CD4-positive, alpha-beta T cell treated with Interleukin-6 for 4 hours (primary cell): ENCODE results near the gene CRISPLD2.

Source experiments
- DNase-seq: peaks from one replicate; pipeline ENCODE4 v3.0.0-alpha.2; 2020; ENCODE audit warnings: mixed read lengths

CRISPLD2 gene

DNA sequence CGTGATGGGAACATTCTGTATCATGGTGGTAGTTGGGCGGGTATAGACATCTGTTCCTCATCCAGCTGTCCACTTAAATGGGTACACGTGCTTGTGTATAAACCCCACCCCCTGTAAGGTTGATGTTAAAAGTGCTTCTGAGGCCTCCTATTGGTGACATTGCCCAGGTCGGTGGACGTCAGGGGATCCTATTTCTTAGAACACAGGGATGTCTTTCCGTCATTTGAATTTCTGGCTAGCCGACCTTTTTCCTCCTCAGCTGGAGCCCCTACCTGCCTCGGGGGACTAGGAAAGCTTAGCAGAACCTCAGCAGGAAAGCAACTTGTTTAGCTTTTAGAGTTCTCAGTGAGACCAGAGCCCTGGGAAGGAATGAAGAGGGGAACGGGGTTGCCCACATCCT is 16.6 kb upstream of the CRISPLD2 start:
- DNase-seq = no peak

DNA sequence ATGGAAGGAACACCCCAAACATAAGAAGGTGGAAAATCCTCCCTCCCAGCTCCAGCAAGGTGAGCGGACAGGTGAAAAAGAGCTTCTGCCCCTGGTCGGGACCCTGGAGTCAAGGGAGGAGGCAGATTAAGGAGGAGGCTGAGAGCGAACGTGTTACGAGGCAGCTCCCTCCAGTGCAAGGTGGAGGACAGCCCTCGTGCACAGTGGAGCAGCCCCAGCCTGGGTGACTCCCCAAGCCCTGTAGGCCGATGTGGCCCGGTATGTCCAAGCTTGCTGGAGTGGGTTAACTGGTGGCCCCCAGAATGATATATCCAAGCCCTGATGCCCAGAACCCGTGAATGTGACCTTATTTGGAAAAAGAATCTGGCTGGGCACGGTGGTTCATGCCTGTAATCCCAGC is 15.5 kb upstream of the CRISPLD2 start:
- DNase-seq = no peak

DNA sequence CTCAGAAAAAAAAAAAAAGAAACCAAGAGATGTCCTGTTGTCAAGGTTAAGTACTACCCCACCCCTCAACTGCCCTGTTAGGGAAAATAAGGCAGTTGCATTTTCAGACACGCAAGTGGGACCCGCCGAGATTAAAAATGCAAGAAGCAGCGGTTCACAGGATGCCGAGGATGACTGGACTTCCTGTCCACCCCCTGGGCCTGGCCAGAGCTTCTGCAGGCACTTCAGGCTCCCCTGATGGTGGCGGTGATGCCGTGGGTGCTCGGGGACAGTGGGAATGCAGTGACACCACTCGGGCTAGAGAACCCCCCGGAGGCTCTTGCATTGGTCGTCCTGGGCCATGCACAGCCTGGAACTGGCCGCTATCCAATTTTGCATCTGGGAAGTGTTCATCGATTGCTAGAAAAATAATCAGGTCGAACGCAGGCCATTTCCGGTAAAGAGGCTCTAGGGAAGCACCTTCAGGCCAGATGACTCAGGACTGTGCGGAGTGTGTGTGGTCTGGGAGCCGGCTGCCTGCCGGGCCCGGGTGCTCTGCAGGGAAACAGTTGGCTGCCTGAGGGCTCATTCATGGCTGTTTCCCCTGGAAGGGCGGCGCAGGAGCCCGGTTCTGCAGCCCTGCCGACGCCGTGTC is 13.4 kb upstream of the CRISPLD2 start:
- no peak for DNase-seq

DNA sequence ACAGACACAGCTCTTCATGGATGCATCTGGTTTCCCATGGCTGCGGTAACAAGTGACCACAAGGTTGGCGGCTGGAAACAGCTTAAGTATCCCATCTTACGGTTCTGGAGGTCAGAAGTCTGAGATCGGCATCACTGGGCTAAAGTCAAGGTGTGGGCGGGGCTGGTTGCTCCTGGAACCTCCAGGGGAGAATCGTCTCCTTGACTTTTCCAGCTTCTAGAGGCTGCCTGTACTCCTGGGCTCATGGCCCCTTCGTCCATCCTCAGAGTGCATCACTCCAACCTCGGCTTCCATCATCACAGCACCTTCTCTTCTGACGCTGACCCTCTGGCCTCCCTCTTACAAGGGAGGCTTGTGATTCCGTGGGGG is 12.9 kb upstream of the CRISPLD2 start:
- DNase-seq = no peak

DNA sequence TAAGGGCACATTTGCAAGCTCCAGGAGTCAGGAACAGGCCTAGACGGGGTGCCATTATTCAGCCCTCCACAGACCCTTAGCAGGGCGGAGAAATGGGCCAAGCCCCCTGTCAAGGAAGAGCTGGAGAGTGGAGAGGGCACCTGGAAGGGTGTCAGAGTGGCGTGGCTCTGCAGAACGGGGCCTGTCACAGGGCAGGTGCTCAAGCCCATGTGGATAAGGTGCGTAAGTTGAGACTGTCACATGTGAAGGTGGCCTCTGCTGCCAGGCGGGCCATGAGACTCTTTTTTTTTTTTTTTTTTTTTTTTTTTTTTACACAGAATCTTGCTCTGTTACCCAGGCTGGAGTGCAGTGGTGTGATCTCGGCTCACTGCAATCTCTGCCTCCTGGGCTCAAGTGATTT is 12.0 kb upstream of the CRISPLD2 start:
- no peak for DNase-seq

DNA sequence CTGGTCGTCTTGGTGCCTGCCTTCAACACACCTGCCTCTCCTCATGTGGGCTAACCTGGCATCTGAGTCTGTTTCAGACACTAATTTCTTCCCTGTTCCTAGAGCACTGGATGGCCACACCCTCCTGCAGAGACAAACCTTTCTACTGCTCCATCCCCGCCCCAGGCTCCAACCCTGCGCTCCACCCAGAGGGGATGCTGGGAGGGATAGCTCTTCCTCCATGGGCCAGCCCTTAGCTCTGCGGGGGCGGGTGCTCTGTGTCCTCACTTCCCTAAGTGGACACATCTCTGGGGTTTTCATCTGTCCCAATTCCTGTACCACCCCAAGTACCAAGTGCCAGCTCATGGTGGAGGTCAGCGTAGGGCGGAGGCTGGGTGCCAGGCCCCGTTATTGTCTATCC is 11.0 kb upstream of the CRISPLD2 start:
- DNase-seq = no peak

DNA sequence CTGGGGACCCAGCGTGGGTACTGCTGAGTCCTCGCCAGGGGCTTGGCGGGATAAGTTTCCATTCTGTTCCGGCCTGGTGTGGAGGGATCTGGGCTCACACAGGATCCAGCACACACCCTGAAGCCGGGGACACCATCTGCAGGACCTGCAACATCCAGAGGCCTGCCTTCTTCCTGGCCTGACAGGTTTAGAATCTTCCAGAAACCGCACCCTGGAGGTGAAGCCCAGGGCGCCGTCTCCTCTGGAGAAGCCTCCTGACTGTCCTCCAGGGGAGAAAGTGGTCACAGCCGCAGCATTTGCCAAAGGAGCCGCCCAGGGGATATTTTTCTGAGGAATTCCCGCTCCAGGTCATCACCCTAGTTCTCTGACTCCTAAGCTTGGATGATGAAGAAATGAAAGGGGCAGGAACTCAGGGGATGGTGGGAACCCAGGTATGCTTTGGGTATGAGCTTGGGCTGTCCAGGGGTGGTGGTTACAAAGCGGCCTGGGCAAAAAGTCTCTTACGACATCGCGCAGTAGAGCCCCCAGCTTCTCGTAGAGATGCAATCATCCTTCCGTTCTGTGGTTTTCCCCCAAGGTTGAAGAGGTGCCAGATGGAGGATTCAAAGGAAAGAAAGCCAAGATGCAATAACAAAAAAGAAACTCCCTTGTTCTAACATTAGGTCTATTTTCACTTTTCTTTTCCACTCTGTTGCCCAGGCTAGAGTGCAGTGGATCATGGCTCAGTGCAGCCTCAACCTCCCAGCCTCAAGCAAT is 9.1 kb upstream of the CRISPLD2 start:
- peak; percentile 24 for DNase-seq

DNA sequence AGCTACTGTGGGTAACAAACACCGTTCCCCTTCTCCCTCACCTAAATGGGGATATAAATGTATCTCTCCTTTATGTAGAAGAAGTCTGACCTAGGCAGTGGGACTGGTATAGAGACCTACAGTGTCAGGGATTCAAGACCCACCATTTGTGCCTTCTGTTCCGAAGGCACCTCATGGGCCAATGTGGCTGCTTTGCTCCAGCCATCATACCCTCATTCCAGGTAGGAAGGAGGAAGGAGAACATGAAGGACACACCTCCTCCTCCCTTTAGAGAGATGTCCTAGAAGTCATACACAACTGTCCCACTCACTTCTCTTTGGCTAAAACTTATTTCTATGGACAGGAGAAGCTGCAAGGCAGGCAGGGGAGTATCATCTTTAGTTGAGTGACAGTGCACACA is 8.3 kb upstream of the CRISPLD2 start:
- DNase-seq = no peak

DNA sequence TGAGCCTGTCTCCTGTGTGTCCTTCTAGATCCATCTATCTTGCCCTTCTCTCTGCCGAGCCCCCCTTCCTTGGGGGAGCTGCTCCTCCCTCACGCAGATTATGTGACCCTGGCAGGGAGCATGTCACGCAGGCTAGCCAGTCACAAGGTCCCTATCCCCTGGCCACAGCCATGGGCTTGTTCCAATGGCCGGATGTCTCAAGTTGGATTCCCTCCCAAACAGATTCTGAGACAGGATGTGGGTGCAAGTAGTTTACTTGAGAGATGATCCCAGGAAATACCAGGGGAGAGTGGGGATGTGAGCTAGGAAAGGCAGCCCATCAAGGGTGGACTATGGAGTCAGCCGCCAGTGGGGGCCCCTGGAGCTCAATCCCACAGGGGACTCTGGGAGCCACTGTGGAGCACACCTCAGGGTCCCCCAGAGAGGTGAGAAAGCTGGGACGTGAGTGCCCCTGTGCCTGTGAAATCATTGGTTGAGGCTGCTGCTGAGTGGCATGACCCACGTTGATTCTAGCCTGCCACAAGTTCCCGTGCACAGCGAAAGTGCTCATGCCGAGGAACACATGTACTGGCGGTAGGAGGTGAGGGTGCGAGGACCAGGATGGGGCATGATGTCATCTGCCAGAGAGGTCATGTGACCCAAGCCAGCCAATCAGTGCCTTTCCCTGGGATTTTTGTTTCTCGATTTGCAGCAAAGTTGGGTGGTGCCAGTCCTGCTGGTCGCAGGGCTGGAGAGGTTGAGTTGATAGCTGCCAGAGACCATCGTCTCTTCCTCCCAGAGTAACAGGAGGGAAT is 6.4 kb upstream of the CRISPLD2 start:
- no peak for DNase-seq

DNA sequence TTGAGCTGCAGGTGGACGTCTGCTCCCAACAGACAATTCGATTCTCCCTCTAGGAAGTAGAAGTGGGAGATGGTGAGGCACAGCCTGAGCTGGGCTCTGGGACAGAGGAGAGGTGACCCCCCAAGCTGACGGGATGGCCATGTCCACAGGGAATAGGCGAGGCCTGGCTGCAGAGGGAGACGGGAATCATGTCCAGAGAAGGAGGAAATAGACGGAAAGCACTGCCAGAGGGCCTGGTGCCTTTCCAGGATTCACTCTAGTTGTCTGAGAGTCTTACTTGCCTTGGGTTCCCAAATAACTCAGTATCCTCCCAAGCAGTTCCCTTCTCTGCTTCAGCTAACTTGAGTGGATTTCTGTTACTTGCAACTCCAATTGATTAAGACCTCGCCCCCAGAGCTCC is 4.3 kb upstream of the CRISPLD2 start:
- DNase-seq = no peak

DNA sequence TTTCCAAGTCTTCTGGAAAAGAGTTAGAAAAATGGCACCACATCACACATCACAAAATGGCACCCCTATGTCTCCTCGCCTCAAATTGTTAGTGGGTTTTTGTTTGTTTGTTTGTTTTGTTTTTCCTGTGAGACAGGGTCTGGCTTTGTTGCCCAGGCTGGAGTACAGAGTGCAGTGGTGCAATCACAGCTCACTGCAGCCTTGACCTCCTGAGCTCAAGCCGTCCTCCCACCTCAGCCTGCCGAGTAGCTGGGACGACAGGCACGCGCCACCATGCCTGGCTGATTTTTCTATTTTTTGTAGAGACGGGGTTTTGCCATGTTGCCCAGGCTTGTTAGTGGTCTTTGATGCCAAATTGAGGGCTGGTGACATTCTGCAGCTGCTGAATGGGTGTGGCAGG is 3.8 kb upstream of the CRISPLD2 start:
- DNase-seq = no peak

DNA sequence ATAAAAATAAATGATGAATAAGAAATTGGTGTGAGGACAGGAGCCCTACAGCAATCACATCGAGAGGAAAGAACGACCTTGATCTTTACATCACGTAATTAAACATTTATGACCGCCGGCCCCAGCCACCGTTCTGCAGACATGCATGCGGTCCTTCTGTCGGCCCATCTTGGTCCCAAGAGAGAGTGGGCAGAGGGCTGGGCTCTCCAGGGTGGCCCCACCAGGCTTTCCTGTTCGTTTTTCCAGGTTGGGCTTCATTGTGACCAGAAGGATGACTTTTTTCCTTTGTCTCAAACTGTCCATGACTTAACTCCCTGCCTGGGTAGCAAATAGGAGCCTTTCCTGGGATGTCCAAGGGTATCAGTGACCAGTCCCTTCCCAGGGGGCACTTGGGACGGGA is 3.3 kb upstream of the CRISPLD2 start:
- DNase-seq = no peak

DNA sequence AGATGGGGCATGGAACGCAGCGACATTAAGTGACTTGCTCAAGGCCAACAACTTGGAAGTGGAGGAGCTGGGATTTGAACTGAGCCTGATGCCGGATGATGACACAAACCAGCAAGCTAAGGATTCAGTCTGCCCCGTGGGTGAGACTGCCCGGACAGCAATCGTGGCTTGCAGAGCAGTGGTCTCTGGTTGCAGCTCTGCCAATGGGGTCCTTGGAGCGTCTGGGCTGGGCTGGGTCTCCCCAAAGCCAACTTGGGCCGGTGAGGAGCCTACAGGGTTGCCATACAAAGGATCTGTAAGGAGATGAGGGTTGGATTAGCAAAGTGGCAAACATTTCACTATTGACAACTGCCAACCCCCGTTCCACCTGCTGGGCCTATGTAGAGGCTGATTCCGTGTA is 2.6 kb upstream of the CRISPLD2 start:
- no peak for DNase-seq

DNA sequence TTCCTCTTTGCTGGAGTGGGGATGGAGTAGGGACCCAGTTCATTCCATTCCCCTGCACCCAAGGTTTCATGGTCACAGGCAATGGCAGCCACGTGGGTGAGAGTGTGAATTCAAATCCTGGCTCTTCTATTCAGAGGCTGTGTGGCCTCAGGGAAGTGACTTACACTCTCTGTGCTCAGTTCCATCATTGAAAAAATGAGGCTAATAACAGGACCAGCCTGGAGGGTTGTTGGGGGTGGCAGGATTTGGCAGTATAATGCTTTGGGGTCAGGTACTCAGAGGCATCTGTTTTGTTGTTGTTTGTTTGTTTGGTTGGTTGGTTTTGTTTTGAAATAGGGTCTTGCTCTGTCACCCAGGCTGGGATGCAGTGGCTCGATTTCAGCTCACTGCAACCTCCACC is 2.2 kb upstream of the CRISPLD2 start:
- no peak for DNase-seq

DNA sequence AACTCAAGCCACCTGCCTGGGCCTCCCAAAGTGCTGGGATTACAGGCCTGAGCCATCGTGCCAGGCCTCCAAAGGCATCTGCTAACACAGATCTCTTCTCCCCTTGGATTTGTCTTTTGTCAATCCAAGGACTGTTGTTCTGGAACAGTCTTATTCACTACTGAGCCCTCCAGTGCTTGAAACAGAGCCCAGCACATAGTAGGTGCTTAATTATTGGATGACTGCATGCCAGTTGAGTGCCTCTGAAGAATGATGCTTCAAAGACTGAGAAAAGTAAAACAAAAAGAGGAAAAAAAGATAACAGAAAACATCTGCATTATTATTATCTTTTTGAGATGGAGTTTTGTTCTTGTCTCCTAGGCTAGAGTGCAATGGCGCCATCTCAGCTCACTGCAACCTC is 1.7 kb upstream of the CRISPLD2 start:
- DNase-seq = no peak

DNA sequence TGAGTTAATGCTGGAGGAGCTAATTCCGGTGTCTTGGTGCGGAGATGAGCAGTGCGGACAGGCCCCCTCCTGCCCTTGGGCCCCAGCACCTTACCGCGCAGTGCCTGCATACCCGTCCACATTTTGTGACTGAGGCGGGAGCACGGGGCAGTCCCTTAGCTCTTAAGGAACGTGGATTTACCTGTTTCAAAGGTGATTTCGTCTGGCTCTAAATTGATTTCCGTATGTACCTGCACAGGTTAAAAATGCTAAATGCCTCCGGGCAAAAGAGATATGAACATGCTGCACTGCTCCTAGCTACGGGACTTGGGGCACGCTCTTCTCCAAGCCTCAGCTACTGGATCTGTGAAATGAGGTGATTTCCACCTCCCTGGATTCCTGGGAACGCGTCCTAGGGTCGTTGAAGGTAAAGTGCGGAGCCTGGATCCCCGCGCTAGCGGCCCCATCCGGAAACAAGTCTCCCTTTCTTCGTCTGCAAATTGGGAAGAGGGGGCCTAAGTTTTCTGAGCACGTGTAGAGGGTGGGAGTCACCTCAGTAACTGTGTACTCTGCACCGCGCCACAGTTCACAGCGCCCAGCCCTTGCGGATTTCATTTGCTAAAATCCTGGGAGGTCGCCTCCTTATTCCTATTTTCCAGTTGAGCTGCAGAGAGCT is 669 bp upstream of the CRISPLD2 start:
- DNase-seq = no peak

DNA sequence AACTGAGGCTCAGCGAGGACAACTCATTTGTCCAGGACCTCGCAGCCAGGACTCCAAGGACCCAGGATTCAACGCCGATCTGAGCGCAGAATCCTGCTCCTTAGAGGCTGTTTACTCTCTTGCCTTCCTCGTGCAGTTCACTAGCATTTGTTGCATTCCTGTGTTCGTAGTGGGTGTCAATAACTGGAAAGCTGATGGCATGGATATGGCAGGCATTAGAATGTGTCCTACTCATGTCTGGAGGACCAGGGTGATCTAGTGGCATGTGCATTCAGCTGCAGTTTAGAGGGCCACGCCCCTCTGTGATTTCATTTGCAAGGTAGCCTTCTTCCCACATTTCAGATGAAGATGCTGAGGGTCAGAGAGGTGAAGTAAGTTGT is 510 bp downstream of the CRISPLD2 start:
- DNase-seq = no peak

DNA sequence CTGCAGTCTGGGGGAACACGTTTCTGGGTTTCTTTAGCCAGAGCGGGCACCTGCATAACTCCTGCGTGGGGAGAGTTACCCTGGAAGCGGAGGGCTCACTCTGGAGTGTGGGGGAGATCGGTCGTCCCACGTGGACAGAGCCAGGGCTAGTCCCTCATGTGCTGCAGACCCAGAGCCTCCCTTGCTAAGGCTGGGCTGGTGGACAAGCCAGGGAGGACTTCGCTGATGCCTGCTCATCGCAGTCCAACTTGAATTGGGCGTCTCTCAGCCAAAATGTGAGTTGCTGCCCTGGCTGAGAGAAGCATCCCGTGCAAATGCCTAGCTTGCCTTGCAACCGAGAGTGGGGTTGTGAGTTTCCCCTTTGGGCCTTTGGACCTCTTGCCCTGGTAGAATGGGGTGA is 986 bp downstream of the CRISPLD2 start:
- no peak for DNase-seq

DNA sequence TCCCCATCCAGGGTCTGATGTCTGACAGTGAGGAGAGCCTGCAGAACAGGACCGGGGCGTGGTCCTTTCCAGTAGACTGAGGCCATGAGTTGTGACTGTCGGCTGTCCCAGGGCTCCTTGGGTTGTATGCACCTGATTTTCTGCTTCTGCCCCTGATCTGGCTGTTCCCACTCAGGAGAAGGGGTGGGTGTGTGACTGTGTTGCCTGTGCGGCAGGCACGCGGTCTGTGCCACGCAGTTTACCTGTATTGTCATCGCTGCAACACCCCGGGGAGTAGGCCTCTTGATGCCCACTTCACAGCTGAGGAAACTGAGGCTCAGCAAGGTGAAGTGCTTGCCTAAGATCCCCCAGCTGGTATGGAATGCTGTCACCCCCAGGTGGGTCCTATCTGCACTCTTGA is 1.4 kb downstream of the CRISPLD2 start:
- no peak for DNase-seq

DNA sequence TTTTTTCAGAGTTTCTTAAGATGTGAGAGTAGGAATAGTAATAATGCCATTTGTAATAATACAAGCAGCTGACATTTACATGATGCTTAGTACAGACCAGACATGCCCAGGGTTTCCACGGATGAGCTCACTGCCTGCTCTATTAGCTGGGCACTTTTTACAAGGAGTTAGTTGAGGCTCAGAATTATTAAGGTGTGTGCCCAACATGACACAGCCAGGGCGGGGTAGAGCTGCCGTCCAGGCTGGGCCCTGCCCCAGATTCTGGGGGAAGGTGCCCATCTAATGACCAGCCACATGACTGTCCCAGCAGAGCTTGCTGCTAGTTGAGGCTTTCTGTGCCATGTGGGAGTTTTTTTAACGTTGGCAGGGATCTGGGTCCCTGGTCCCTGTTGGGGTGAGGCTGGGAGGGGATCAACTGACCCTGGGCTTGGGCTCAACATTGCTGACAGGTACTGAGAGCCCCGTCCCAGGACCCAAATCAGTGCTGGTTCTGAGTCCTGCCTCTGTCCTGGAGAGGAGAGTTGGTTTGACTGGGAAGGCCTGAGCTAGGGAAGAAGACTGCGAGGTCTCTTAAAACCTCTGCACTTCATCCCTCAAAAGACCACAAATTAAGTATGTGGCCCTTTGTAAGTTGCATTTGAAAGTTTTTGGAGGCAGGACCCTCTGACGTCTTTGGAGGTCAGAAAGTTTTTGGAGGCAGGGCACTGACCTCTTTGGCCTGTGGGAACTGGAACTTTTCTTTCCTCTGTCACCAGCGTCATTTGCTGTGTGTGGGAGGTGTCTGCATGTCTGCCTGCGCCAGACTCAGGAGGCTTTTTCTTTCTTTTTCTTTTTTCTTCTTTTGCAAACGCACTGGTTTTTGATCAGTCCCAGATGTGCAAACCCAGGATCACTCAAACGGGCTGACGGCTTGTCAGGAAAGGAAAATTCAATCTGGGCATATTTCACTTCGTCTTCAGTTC is 2.2 kb downstream of the CRISPLD2 start:
- DNase-seq = no peak

DNA sequence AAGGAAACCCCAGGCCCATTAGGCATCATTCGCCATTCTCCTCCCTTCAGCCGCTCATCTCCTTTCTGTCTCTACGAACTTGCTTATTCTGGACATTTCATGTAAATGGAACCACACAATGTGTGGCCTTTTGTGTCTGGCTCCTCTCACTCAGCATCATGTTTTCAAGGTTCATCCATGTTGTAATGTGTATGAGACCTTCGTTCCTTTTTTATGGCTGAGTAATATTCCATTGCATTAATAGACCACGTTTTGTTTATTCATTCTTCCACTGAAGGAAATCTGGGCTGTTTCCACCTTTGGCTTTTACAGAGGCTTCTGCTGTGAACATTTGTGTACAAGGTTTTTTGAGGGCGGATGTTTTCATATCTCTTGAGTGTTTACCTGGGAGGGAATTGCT is 3.2 kb downstream of the CRISPLD2 start:
- no peak for DNase-seq

DNA sequence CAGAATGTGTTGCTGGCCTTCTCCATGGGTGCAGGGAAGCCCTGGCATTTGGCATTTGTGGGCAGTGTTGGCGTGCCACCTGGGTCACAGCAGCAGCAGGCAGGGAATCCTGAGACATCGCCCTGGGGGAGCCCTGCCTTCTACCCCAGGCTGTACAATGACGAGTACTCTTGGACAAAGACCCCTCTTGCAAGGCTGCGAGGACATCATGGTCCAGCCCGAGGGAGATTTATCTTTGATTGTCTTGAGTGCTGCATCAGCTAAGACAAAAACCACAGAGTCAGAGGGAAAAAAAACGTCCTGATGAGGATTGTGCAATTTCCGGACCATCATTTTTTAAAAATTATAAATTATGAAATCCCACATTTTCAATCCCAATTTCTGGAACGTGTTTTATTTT is 3.7 kb downstream of the CRISPLD2 start:
- no peak for DNase-seq

DNA sequence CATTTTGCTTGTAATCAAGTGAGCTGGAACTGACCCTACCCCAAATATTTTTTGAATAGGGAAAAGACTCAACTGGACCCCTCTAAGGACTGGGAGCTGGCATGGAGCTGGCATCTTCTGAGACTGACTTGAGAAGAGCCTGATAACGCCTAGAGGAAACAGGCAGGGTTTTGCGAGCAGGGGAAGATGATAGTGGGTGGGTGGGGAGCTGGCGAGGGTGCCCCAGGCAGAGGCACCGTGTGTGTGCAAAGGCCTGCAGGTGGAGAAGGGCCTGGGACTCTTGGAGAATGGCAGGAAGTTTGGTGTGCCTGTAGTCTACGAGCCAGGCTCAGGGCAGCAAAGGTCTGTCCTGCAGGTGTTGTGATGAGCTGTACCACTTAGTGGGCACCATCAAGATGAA is 4.1 kb downstream of the CRISPLD2 start:
- no peak for DNase-seq
